Keratinocyte (primary cell): ENCODE data around the gene PRR23E. TPM values are rescaled to one million over a fixed set of nuclear protein-coding genes. Genes with fewer than 3 reads are reported as not detected.

Experiments
- DNase-seq: peaks from one replicate; pipeline ENCODE4 v3.0.0-alpha.2; 2011; ENCODE audit warnings: low read depth, missing footprints, low spot score
- FAIRE-seq: peaks from 2 replicates; lab custom pipeline; 2011; peaks lifted over from hg19 to GRCh38; lab: Jason Lieb, UNC
- H2AFZ ChIP-seq: 2 replicates; pipeline ENCODE4 v1.6.0; 2012; ENCODE audit warnings: low read length, control low read depth, inconsistent platforms; ENCODE audit not compliant: control insufficient read depth
- H3K27ac ChIP-seq: 2 replicates; pipeline ENCODE4 v1.5.1; 2011; ENCODE audit warnings: low read length; ENCODE audit not compliant: control insufficient read depth, insufficient read depth
- H3K27me3 ChIP-seq: 3 replicates; pipeline ENCODE4 v1.6.0; 2011; ENCODE audit warnings: low read length; ENCODE audit not compliant: control insufficient read depth, insufficient read depth; ENCODE audit errors: extremely low read depth
- H3K36me3 ChIP-seq, 2 experiments: 2 replicates in 1 of 2; 3 replicates in 1 of 2; pipeline ENCODE4 v1.5.1; 2011; ENCODE audit warnings: low read length in 2 of 2, mild to moderate bottlenecking in 1 of 2; ENCODE audit not compliant: control insufficient read depth in 2 of 2, insufficient read depth in 2 of 2; ENCODE audit errors: extremely low read depth in 1 of 2
- H3K4me1 ChIP-seq: 3 replicates; pipeline ENCODE4 v1.5.1; 2011; ENCODE audit warnings: low read length; ENCODE audit not compliant: control insufficient read depth, insufficient read depth; ENCODE audit errors: extremely low read depth
- H3K4me2 ChIP-seq: 3 replicates; pipeline ENCODE4 v1.6.0; 2011; ENCODE audit warnings: low read depth, low read length; ENCODE audit not compliant: control insufficient read depth, insufficient read depth; ENCODE audit errors: extremely low read depth
- H3K4me3 ChIP-seq, 3 experiments: fragments of 200-600 bp in 1 of 3; sonication (generic) in 1 of 3; 2 replicates in 2 of 3; 3 replicates in 1 of 3; pipeline ENCODE4 v1.5.1; 2011 to 2016; ENCODE audit warnings: low read length in 3 of 3, mild to moderate bottlenecking in 3 of 3, control low read depth in 2 of 3, inconsistent platforms in 1 of 3, low read depth in 1 of 3, mixed read lengths in 1 of 3, mixed run types in 1 of 3, moderate library complexity in 1 of 3; ENCODE audit not compliant: control insufficient read depth in 2 of 3, insufficient read depth in 2 of 3; ENCODE audit errors: extremely low read depth in 1 of 3
- H3K79me2 ChIP-seq: 2 replicates; pipeline ENCODE4 v1.6.0; 2012; ENCODE audit warnings: low read length; ENCODE audit not compliant: control insufficient read depth, insufficient read depth
- H3K9ac ChIP-seq: 3 replicates; pipeline ENCODE4 v1.6.0; 2011; ENCODE audit warnings: low read length; ENCODE audit not compliant: control insufficient read depth, insufficient read depth; ENCODE audit errors: extremely low read depth
- H3K9me1 ChIP-seq: 3 replicates; pipeline ENCODE4 v1.6.0; 2011; ENCODE audit warnings: low read length; ENCODE audit not compliant: control insufficient read depth, insufficient read depth; ENCODE audit errors: extremely low read depth
- H3K9me3 ChIP-seq: 2 replicates; pipeline ENCODE4 v1.5.1; 2012; ENCODE audit warnings: low read depth, low read length; ENCODE audit not compliant: control insufficient read depth
- H4K20me1 ChIP-seq: 3 replicates; pipeline ENCODE4 v1.6.0; 2011; ENCODE audit warnings: low read length; ENCODE audit not compliant: control insufficient read depth, insufficient read depth; ENCODE audit errors: extremely low read depth
- EZH2 ChIP-seq: IDR thresholded peaks from one replicate; pipeline ENCODE4 v1.6.1; 2012; ENCODE audit warnings: inconsistent platforms, mild to moderate bottlenecking, low read length, moderate library complexity
- dilution Hi-C: fragments of 300-500 bp; cut with MboI; formaldehyde crosslinking; loops from one replicate; pipeline ENCODE4 v1.7.0; 2020; ENCODE audit warnings: low sequenced_read_pairs; ENCODE audit not compliant: extremely low pct_ligation_motif_present
- polyA plus RNA-seq, 5 experiments: library from polyadenylated mRNA; depleted of rRNA in 3 of 5; stranded (reverse) in 3 of 5; stranded (forward) in 1 of 5; unstranded in 1 of 5; fragments of >200 nt; gene quantifications; 1 replicate in 1 of 5; 2 replicates in 3 of 5; 3 replicates in 1 of 5; pipeline versions ENCODE4 v1.2.1 to v1.2.3, GENCODE V29; 2011 to 2012; ENCODE audit warnings: missing spikeins in 2 of 5, low read depth in 1 of 5, low replicate concordance in 1 of 5
- TF ChIP-seq, protein P1 (sequence below), 3 experiments: IDR thresholded peaks in 1 of 3; conservative IDR thresholded peaks in 1 of 3; optimal IDR thresholded peaks in 1 of 3; 2 replicates in 2 of 3; 3 replicates in 1 of 3; pipeline versions ENCODE3 to v1.5.1; 2011; ENCODE audit warnings: low read length in 3 of 3, mild to moderate bottlenecking in 3 of 3, moderate library complexity in 2 of 3, control low read depth in 1 of 3, inconsistent platforms in 1 of 3; ENCODE audit not compliant: insufficient read depth in 2 of 3; ENCODE audit errors: extremely low read depth in 1 of 3

Gene PRR23E
- polyA plus RNA-seq, 1 donor (not counting 4 experiments of a cell fraction or from before 2014, with no cell fraction given), result not detected

DNA sequence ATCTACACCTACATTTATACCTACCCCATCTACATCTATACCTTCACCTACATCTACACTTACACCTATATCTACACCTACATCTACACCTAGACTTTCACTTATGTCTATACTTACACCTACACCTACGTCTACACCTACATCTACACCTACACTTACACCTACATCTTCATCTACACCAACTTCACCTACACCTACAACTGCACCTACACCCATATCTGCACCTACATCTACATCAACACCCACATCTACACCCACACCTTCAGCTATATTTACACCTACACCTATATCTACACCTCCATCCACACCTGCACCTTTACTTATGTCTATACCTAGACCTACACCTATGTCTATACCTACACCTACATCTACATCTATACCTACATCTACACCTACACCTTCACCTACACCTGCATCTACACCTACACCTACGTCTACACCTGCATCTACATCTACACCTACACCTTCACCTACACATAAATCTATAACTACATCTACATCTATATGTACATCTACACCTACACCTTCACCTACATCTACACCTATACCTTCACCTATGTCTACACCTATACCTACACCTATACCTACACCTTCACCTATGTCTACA is 30.9 kb upstream of the PRR23E start:
- Histone ChIP-seq H3K27ac (no peak overlapping the region), H3K27me3 (peaks cover 12% of the 10 kb centered on the region), H3K4me1 (no peaks in the 10 kb centered on the region), H3K9me3 (no peaks in the 10 kb centered on the region), H3K4me2 (no peak overlapping the region), H3K79me2 (no peaks in the 10 kb centered on the region), H2AFZ (no peak overlapping the region), H3K4me3 (no peak overlapping the region), H3K9me1 (no peaks in the 10 kb centered on the region), H4K20me1 (no peaks in the 10 kb centered on the region), H3K9ac (no peak overlapping the region), H3K36me3 (no peaks in the 10 kb centered on the region)
- FAIRE-seq (no peak), DNase-seq (no peak)
- dilution Hi-C loops, result no loop called here
- TF ChIP-seq, protein P1, sequence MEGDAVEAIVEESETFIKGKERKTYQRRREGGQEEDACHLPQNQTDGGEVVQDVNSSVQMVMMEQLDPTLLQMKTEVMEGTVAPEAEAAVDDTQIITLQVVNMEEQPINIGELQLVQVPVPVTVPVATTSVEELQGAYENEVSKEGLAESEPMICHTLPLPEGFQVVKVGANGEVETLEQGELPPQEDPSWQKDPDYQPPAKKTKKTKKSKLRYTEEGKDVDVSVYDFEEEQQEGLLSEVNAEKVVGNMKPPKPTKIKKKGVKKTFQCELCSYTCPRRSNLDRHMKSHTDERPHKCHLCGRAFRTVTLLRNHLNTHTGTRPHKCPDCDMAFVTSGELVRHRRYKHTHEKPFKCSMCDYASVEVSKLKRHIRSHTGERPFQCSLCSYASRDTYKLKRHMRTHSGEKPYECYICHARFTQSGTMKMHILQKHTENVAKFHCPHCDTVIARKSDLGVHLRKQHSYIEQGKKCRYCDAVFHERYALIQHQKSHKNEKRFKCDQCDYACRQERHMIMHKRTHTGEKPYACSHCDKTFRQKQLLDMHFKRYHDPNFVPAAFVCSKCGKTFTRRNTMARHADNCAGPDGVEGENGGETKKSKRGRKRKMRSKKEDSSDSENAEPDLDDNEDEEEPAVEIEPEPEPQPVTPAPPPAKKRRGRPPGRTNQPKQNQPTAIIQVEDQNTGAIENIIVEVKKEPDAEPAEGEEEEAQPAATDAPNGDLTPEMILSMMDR (optimal IDR thresholded peaks at IDR 0.05 in 1 of 3, IDR thresholded peaks at IDR 0.05 in 1 of 3, conservative IDR thresholded peaks at IDR 0.05 in 1 of 3; ENCODE audit: extremely low read depth in 1 of 3, insufficient read depth in 2 of 3, low read length in 3 of 3), result no peak
- TF ChIP-seq EZH2, result no peak

DNA sequence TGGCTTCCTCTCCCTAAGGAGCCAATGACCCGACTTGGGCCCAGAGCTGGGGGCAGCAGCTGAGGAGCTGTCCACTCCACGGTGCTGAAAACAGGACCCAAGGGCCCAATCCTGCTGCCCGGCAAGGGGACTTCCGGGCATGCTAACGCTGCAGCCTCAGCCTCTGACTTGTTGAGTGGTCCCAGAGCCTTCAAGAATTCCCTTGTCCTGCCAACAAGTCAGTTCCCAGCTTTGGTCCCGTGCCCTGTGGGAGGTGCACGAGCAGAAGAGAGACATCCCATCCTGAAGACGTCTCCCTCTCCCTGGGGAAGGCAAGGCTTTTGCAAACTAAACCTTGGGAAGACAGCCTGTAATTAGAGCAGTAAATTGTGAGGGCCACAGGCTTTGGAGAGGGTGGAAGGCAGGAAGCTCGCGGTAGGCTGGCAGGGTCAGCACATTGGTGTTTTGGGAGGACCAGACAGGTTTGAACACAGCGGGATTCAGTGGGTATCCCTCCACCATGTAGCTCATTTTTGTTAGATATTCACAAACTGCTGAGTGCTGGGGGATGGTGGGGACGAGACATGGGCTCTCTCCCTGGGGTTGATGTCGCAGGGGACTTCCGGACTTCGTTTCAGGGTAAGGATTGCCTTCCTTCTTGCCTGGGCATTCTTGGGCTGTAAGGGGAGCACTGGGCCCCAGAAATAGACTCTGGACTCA is 29.8 kb upstream of the PRR23E start:
- peaks cover 20% of the 10 kb centered on the region for H3K27me3 ChIP-seq
- no peaks in the 10 kb centered on the region for H3K79me2 ChIP-seq
- H4K20me1 ChIP-seq, result no peaks in the 10 kb centered on the region
- no peaks in the 10 kb centered on the region for H3K9me1 ChIP-seq
- dilution Hi-C loops, result no loop called here
- H3K4me3 ChIP-seq, result no peak overlapping the region
- H3K36me3 ChIP-seq, result no peaks in the 10 kb centered on the region
- TF ChIP-seq, protein P1 (optimal IDR thresholded peaks at IDR 0.05 in 1 of 3, IDR thresholded peaks at IDR 0.05 in 1 of 3, conservative IDR thresholded peaks at IDR 0.05 in 1 of 3; ENCODE audit: extremely low read depth in 1 of 3, insufficient read depth in 2 of 3, low read length in 3 of 3), result no peak
- no peak for TF ChIP-seq EZH2
- no peak overlapping the region for H3K9ac ChIP-seq
- H3K4me2 ChIP-seq, result no peak overlapping the region
- no peaks in the 10 kb centered on the region for H3K9me3 ChIP-seq
- no peak for DNase-seq
- H3K4me1 ChIP-seq, result no peaks in the 10 kb centered on the region
- no peak for FAIRE-seq
- H3K27ac ChIP-seq, result no peak overlapping the region
- H2AFZ ChIP-seq, result no peak overlapping the region
